ENCODE results near the gene PRH2.

PRH2 gene

GRCh38 chr12:10928746-10929286, at the start of gene PRH2:
TSS of gene PRH2 (plus strand) at chr12:10929236. CDS start at chr12:10929274, 38 bp downstream.
- DNase-seq, result no peak

GRCh38 chr12:10884086-10884725, 44.8 kb upstream of the PRH2 start, which contains the start of gene PRH1:
TSS of gene PRH1 (minus strand) at chr12:10884255. CDS start at chr12:10884217, 38 bp downstream.
- no peak for DNase-seq

GRCh38 chr12:10889226-10889625, 39.8 kb upstream of the PRH2 start:
- DNase-seq, result no peak

- no peak for DNase-seq
These were observed 37.1 kb upstream of the PRH2 start for GRCh38 chr12:10891937-10892336.

- no peak for DNase-seq
These were observed 32.2 kb upstream of the PRH2 start for GRCh38 chr12:10896854-10897253.

- DNase-seq, result no peak
These were observed 28.5 kb upstream of the PRH2 start for GRCh38 chr12:10900530-10900929.

- DNase-seq, result no peak
These were observed 28.1 kb upstream of the PRH2 start for GRCh38 chr12:10900972-10901371.

GRCh38 chr12:10901427-10901826, 27.6 kb upstream of the PRH2 start:
- no peak for DNase-seq

- DNase-seq, result no peak
These were observed 24.4 kb upstream of the PRH2 start for GRCh38 chr12:10904686-10905085.

GRCh38 chr12:10909462-10909861, 19.6 kb upstream of the PRH2 start, which contains the start of gene TAS2R13:
TSS of gene TAS2R13 (minus strand) at chr12:10909562. CDS start at chr12:10909298, 264 bp downstream.
- no peak for DNase-seq

GRCh38 chr12:10910380-10910779, 18.7 kb upstream of the PRH2 start:
- DNase-seq, result no peak

GRCh38 chr12:10919809-10920208, 9.2 kb upstream of the PRH2 start:
- DNase-seq, result no peak

- no peak for DNase-seq
These were observed 2.8 kb upstream of the PRH2 start for GRCh38 chr12:10926269-10926668.

- no peak for DNase-seq
These were observed 7.5 kb downstream of the PRH2 start for GRCh38 chr12:10936506-10936905.

- DNase-seq, result no peak
These were observed 10.1 kb downstream of the PRH2 start, which contains the start of gene TAS2R14 for GRCh38 chr12:10939163-10939562. TSS of gene TAS2R14 (minus strand) at chr12:10939263. CDS start at chr12:10939207, 56 bp downstream.

GRCh38 chr12:10940389-10940788, 11.4 kb downstream of the PRH2 start:
- DNase-seq, result no peak

GRCh38 chr12:10941369-10941768, 12.3 kb downstream of the PRH2 start:
- no peak for DNase-seq

- no peak for DNase-seq
These were observed 13.0 kb downstream of the PRH2 start for GRCh38 chr12:10941916-10942607.

- DNase-seq, result no peak
These were observed 14.1 kb downstream of the PRH2 start for GRCh38 chr12:10943167-10943566.

- no peak for DNase-seq
These were observed 23.6 kb downstream of the PRH2 start for GRCh38 chr12:10952645-10953044.

GRCh38 chr12:10956085-10956484, 27.0 kb downstream of the PRH2 start:
- no peak for DNase-seq

- DNase-seq, result no peak
These were observed 28.7 kb downstream of the PRH2 start for GRCh38 chr12:10957741-10958140.

- no peak for DNase-seq
These were observed 30.8 kb downstream of the PRH2 start for GRCh38 chr12:10959804-10960203.

GRCh38 chr12:10960211-10960610, 31.2 kb downstream of the PRH2 start:
- DNase-seq, result no peak

Measured in SIG-M5 (cell line).